Activated naive CD8-positive, alpha-beta T cell (primary cell): ENCODE measurements around the gene FMNL2.

Source experiments
- H3K27ac Mint-ChIP-seq: one replicate; pipeline ENCODE4 v1.8.0; 2021; ENCODE audit warnings: mixed read lengths
- H3K27me3 Mint-ChIP-seq: one replicate; pipeline ENCODE4 v1.8.0; 2021; ENCODE audit warnings: mixed read lengths
- H3K36me3 Mint-ChIP-seq: one replicate; pipeline ENCODE4 v1.8.0; 2021; ENCODE audit warnings: mixed read lengths
- H3K4me1 Mint-ChIP-seq: one replicate; pipeline ENCODE4 v1.8.0; 2021; ENCODE audit warnings: low read depth, mixed read lengths
- H3K4me3 Mint-ChIP-seq: one replicate; pipeline ENCODE4 v1.8.0; 2021; ENCODE audit warnings: mild to moderate bottlenecking, mixed read lengths
- H3K9me3 Mint-ChIP-seq: one replicate; pipeline ENCODE4 v1.8.0; 2021; ENCODE audit warnings: low read depth, mixed read lengths

Gene FMNL2

GRCh38 chr2:152330235-152330866 is 4.6 kb upstream of the FMNL2 start:
- peaks cover 24% of the 10 kb centered on the region for H3K27me3 Mint-ChIP-seq
- H3K27ac Mint-ChIP-seq, result no peak overlapping the region
- H3K4me1 Mint-ChIP-seq, result peaks cover 4% of the 10 kb centered on the region
- H3K4me3 Mint-ChIP-seq, result no peak overlapping the region
- H3K9me3 Mint-ChIP-seq, result no peaks in the 10 kb centered on the region
- no peaks in the 10 kb centered on the region for H3K36me3 Mint-ChIP-seq

- H3K4me1 Mint-ChIP-seq, result peaks cover 9% of the 10 kb centered on the region
- no peak overlapping the region for H3K27ac Mint-ChIP-seq
- H3K4me3 Mint-ChIP-seq, result peak overlapping the region; percentile 87
- H3K9me3 Mint-ChIP-seq, result no peaks in the 10 kb centered on the region
- no peaks in the 10 kb centered on the region for H3K36me3 Mint-ChIP-seq
- peaks cover 40% of the 10 kb centered on the region for H3K27me3 Mint-ChIP-seq
Measured at GRCh38 chr2:152334701-152335015, 316 bp upstream of the FMNL2 start.

- peaks cover 9% of the 10 kb centered on the region for H3K4me1 Mint-ChIP-seq
- no peaks in the 10 kb centered on the region for H3K36me3 Mint-ChIP-seq
- no peak overlapping the region for H3K27ac Mint-ChIP-seq
- H3K27me3 Mint-ChIP-seq, result peaks cover 39% of the 10 kb centered on the region
- no peaks in the 10 kb centered on the region for H3K9me3 Mint-ChIP-seq
- H3K4me3 Mint-ChIP-seq, result no peak overlapping the region
Measured at GRCh38 chr2:152335726-152336118, 748 bp downstream of the FMNL2 start.

GRCh38 chr2:152336119-152336853 is 1.3 kb downstream of the FMNL2 start:
- Mint-ChIP-seq H3K27ac (no peak overlapping the region), H3K4me3 (peak overlapping the region; percentile 81), H3K9me3 (no peaks in the 10 kb centered on the region), H3K27me3 (peaks cover 38% of the 10 kb centered on the region), H3K36me3 (no peaks in the 10 kb centered on the region), H3K4me1 (peaks cover 9% of the 10 kb centered on the region)

GRCh38 chr2:152336854-152337510 is 2.0 kb downstream of the FMNL2 start:
- no peaks in the 10 kb centered on the region for H3K9me3 Mint-ChIP-seq
- peak overlapping the region; percentile 81 for H3K4me3 Mint-ChIP-seq
- H3K27ac Mint-ChIP-seq, result no peak overlapping the region
- peaks cover 36% of the 10 kb centered on the region for H3K27me3 Mint-ChIP-seq
- H3K4me1 Mint-ChIP-seq, result peaks cover 9% of the 10 kb centered on the region
- no peaks in the 10 kb centered on the region for H3K36me3 Mint-ChIP-seq

GRCh38 chr2:152337511-152337903 is 2.5 kb downstream of the FMNL2 start:
- Mint-ChIP-seq H3K27me3 (peaks cover 36% of the 10 kb centered on the region), H3K4me3 (peak overlapping the region; percentile 81), H3K27ac (no peak overlapping the region), H3K4me1 (peaks cover 9% of the 10 kb centered on the region), H3K36me3 (no peaks in the 10 kb centered on the region), H3K9me3 (no peaks in the 10 kb centered on the region)

- H3K27me3 Mint-ChIP-seq, result peaks cover 22% of the 10 kb centered on the region
- H3K9me3 Mint-ChIP-seq, result no peaks in the 10 kb centered on the region
- peaks cover 7% of the 10 kb centered on the region for H3K4me1 Mint-ChIP-seq
- H3K4me3 Mint-ChIP-seq, result no peak overlapping the region
- H3K27ac Mint-ChIP-seq, result no peak overlapping the region
- H3K36me3 Mint-ChIP-seq, result no peaks in the 10 kb centered on the region
Measured at GRCh38 chr2:152339556-152340286, 4.7 kb downstream of the FMNL2 start.

GRCh38 chr2:152342259-152343046 is 7.5 kb downstream of the FMNL2 start:
- no peaks in the 10 kb centered on the region for H3K4me1 Mint-ChIP-seq
- H3K36me3 Mint-ChIP-seq, result no peaks in the 10 kb centered on the region
- peaks cover 9% of the 10 kb centered on the region for H3K27me3 Mint-ChIP-seq
- no peaks in the 10 kb centered on the region for H3K9me3 Mint-ChIP-seq
- no peak overlapping the region for H3K4me3 Mint-ChIP-seq
- H3K27ac Mint-ChIP-seq, result no peak overlapping the region

- Mint-ChIP-seq H3K4me1 (no peaks in the 10 kb centered on the region), H3K27me3 (peaks cover 2% of the 10 kb centered on the region), H3K27ac (no peak overlapping the region), H3K36me3 (no peaks in the 10 kb centered on the region), H3K9me3 (no peaks in the 10 kb centered on the region), H3K4me3 (no peak overlapping the region)
Measured at GRCh38 chr2:152343426-152343825, 8.5 kb downstream of the FMNL2 start.

- no peaks in the 10 kb centered on the region for H3K9me3 Mint-ChIP-seq
Measured at GRCh38 chr2:152344579-152345195, 9.7 kb downstream of the FMNL2 start.

GRCh38 chr2:152347076-152347475 is 12.1 kb downstream of the FMNL2 start:
- H3K36me3 Mint-ChIP-seq, result no peaks in the 10 kb centered on the region
- no peaks in the 10 kb centered on the region for H3K9me3 Mint-ChIP-seq
- no peak overlapping the region for H3K27ac Mint-ChIP-seq
- peaks cover 2% of the 10 kb centered on the region for H3K27me3 Mint-ChIP-seq
- H3K4me3 Mint-ChIP-seq, result no peak overlapping the region
- H3K4me1 Mint-ChIP-seq, result no peaks in the 10 kb centered on the region

More at GRCh38 chr2:152344579-152345195, 9.7 kb downstream of the FMNL2 start:
- H3K27ac Mint-ChIP-seq, result no peak overlapping the region
- no peaks in the 10 kb centered on the region for H3K36me3 Mint-ChIP-seq
- H3K4me3 Mint-ChIP-seq, result no peak overlapping the region
- no peaks in the 10 kb centered on the region for H3K4me1 Mint-ChIP-seq
- H3K27me3 Mint-ChIP-seq, result peaks cover 2% of the 10 kb centered on the region

GRCh38 chr2:152348388-152348787 is 13.4 kb downstream of the FMNL2 start:
- Mint-ChIP-seq H3K36me3 (no peaks in the 10 kb centered on the region), H3K27ac (no peak overlapping the region), H3K4me1 (no peaks in the 10 kb centered on the region), H3K27me3 (peaks cover 2% of the 10 kb centered on the region), H3K4me3 (no peak overlapping the region), H3K9me3 (no peaks in the 10 kb centered on the region)

GRCh38 chr2:152349416-152349815 is 14.4 kb downstream of the FMNL2 start:
- H3K4me3 Mint-ChIP-seq, result no peak overlapping the region
- no peaks in the 10 kb centered on the region for H3K36me3 Mint-ChIP-seq
- H3K27ac Mint-ChIP-seq, result no peak overlapping the region
- H3K9me3 Mint-ChIP-seq, result no peaks in the 10 kb centered on the region
- H3K4me1 Mint-ChIP-seq, result no peaks in the 10 kb centered on the region
- no peaks in the 10 kb centered on the region for H3K27me3 Mint-ChIP-seq

- H3K36me3 Mint-ChIP-seq, result no peaks in the 10 kb centered on the region
- H3K27ac Mint-ChIP-seq, result no peak overlapping the region
- H3K4me3 Mint-ChIP-seq, result no peak overlapping the region
- no peaks in the 10 kb centered on the region for H3K27me3 Mint-ChIP-seq
- H3K9me3 Mint-ChIP-seq, result no peaks in the 10 kb centered on the region
- no peaks in the 10 kb centered on the region for H3K4me1 Mint-ChIP-seq
Measured at GRCh38 chr2:152350155-152350679, 15.2 kb downstream of the FMNL2 start.
